ENCODE results near the gene RPS6KA2.

The RPS6KA2 gene

DNA sequence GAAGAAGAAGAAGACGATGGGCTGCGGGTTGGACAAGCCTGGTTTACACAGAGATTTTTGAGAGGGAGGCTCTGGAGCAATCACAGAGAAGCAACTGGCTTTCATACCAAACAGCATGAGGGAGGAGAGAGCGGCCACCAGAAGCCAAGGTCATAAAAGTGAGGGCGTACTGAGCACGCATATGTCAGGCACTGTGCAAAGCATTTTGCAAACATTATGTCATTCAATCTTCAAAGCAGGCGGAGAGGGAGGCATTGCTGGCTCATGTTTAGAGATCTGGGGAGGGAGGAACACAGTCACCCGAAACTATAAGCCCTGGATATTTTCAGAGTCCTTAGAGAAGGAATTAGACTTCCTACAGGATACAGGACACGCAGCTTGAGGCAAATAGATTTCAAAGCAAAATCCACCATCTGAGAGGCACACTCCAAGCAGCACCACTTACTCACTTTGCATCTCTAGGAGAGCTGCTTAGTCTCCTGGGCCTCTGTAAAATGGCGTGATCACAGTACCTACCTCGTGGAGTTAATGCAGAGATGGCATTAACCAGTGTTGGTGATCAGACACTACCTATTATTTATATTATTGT is 65.2 kb downstream of the RPS6KA2 start:
- H3K27me3 ChIP-seq (ENCODE audit: insufficient read depth, poor library complexity, severe bottlenecking), result no peaks in the 10 kb centered on the region

GRCh38 chr6:166560222-166560621 is 66.8 kb downstream of the RPS6KA2 start:
- Histone ChIP-seq H3K27ac (replicated peaks) (no peak overlapping the region), H3K4me3 (replicated peaks; ENCODE audit: insufficient read depth, low read length) (no peak overlapping the region), H3K27me3 (ENCODE audit: insufficient read depth, poor library complexity, severe bottlenecking) (no peaks in the 10 kb centered on the region)
- TF ChIP-seq, protein P1, sequence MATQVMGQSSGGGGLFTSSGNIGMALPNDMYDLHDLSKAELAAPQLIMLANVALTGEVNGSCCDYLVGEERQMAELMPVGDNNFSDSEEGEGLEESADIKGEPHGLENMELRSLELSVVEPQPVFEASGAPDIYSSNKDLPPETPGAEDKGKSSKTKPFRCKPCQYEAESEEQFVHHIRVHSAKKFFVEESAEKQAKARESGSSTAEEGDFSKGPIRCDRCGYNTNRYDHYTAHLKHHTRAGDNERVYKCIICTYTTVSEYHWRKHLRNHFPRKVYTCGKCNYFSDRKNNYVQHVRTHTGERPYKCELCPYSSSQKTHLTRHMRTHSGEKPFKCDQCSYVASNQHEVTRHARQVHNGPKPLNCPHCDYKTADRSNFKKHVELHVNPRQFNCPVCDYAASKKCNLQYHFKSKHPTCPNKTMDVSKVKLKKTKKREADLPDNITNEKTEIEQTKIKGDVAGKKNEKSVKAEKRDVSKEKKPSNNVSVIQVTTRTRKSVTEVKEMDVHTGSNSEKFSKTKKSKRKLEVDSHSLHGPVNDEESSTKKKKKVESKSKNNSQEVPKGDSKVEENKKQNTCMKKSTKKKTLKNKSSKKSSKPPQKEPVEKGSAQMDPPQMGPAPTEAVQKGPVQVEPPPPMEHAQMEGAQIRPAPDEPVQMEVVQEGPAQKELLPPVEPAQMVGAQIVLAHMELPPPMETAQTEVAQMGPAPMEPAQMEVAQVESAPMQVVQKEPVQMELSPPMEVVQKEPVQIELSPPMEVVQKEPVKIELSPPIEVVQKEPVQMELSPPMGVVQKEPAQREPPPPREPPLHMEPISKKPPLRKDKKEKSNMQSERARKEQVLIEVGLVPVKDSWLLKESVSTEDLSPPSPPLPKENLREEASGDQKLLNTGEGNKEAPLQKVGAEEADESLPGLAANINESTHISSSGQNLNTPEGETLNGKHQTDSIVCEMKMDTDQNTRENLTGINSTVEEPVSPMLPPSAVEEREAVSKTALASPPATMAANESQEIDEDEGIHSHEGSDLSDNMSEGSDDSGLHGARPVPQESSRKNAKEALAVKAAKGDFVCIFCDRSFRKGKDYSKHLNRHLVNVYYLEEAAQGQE (IDR thresholded peaks at IDR 0.05; ENCODE audit: insufficient replicate concordance, low read depth), result no peak
- TF ChIP-seq POLR2AphosphoS5 (IDR thresholded peaks at IDR 0.05; ENCODE audit: low read depth) (no peak), GABPA (IDR thresholded peaks at IDR 0.05; ENCODE audit: low read depth) (no peak), SPI1 (IDR thresholded peaks at IDR 0.05; ENCODE audit: borderline replicate concordance, low read depth) (no peak)
- TF ChIP-seq, protein P2, sequence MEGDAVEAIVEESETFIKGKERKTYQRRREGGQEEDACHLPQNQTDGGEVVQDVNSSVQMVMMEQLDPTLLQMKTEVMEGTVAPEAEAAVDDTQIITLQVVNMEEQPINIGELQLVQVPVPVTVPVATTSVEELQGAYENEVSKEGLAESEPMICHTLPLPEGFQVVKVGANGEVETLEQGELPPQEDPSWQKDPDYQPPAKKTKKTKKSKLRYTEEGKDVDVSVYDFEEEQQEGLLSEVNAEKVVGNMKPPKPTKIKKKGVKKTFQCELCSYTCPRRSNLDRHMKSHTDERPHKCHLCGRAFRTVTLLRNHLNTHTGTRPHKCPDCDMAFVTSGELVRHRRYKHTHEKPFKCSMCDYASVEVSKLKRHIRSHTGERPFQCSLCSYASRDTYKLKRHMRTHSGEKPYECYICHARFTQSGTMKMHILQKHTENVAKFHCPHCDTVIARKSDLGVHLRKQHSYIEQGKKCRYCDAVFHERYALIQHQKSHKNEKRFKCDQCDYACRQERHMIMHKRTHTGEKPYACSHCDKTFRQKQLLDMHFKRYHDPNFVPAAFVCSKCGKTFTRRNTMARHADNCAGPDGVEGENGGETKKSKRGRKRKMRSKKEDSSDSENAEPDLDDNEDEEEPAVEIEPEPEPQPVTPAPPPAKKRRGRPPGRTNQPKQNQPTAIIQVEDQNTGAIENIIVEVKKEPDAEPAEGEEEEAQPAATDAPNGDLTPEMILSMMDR (IDR thresholded peaks at IDR 0.05; ENCODE audit: insufficient read depth, low read length), result no peak
- no peak for DNase-seq (ENCODE audit: low read depth in 1 of 2, low spot score in 1 of 2)

More for the DNA sequence above, 65.2 kb downstream of the RPS6KA2 start:
- no peak for DNase-seq (ENCODE audit: low read depth in 1 of 2, low spot score in 1 of 2)
- H3K27ac ChIP-seq (replicated peaks), result no peak overlapping the region
- no peak overlapping the region for H3K4me3 ChIP-seq (replicated peaks; ENCODE audit: insufficient read depth, low read length)
- TF ChIP-seq SPI1 (IDR thresholded peaks at IDR 0.05; ENCODE audit: borderline replicate concordance, low read depth) (no peak), POLR2AphosphoS5 (IDR thresholded peaks at IDR 0.05; ENCODE audit: low read depth) (no peak), GABPA (IDR thresholded peaks at IDR 0.05; ENCODE audit: low read depth) (no peak)
- TF ChIP-seq, protein P2 (IDR thresholded peaks at IDR 0.05; ENCODE audit: insufficient read depth, low read length), result no peak
- TF ChIP-seq, protein P1 (IDR thresholded peaks at IDR 0.05; ENCODE audit: insufficient replicate concordance, low read depth), result no peak

DNA sequence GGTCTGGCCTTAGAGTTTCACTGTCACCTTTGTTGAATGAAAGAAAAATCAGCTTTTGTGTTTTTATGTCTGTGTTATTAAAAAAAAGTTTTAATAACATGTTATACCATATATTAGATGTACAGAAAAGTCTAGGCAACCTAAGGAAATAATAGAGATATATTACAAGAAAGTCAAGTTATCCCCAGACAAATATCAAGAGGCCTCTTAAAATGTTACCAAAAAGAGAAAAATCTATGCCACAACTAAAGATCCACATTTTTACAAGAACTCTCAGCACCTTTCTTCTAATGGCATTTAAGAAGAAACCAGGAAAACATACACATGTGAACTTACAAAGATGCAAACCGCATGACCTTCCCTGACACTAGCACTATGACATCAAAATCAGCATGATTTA is 67.4 kb downstream of the RPS6KA2 start:
- TF ChIP-seq, protein P2 (IDR thresholded peaks at IDR 0.05; ENCODE audit: insufficient read depth, low read length), result no peak
- TF ChIP-seq, protein P1 (IDR thresholded peaks at IDR 0.05; ENCODE audit: insufficient replicate concordance, low read depth), result no peak
- no peak for TF ChIP-seq SPI1 (IDR thresholded peaks at IDR 0.05; ENCODE audit: borderline replicate concordance, low read depth)
- no peak for TF ChIP-seq GABPA (IDR thresholded peaks at IDR 0.05; ENCODE audit: low read depth)
- no peak overlapping the region for H3K27ac ChIP-seq (replicated peaks)
- DNase-seq (ENCODE audit: low read depth in 1 of 2, low spot score in 1 of 2), result no peak
- no peaks in the 10 kb centered on the region for H3K27me3 ChIP-seq (ENCODE audit: insufficient read depth, poor library complexity, severe bottlenecking)
- no peak overlapping the region for H3K4me3 ChIP-seq (replicated peaks; ENCODE audit: insufficient read depth, low read length)

All from HL-60 (cell line).